ENCODE measurements around the gene NRAP. TPM values are rescaled to one million over a fixed set of nuclear protein-coding genes. Genes with fewer than 3 reads are reported as not detected.

The NRAP gene
- total RNA-seq, 1 experiment from 2014 or later, result not detected

DNA sequence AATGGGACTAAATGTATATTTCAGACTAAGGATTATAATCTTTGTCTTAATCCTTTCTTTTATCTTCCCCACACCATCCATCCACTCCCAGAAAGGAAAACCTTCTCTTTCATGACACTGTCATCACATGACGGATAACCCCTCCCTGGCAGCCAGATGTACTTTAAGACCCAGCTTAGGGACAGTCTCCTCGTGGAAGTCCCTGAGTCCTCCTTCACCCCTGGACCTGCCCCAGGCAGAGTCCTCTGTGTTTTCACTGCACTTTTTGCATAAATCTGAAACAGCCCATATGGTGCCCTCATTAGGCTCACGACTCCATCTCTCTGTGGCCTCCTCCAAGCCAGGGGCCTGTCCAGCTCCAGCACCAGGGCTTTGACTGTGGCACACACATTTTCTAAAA lies 16.0 kb downstream of the NRAP start:
- Mint-ChIP-seq H3K36me3 (ENCODE audit: insufficient read depth, unreplicated experiment) (no peaks in the 10 kb centered on the region), H3K27me3 (ENCODE audit: unreplicated experiment) (peaks cover 82% of the 10 kb centered on the region), H3K9me3 (ENCODE audit: low read depth, unreplicated experiment) (no peaks in the 10 kb centered on the region), H3K4me1 (ENCODE audit: low read depth, unreplicated experiment) (no peaks in the 10 kb centered on the region), H3K4me3 (ENCODE audit: low read depth, unreplicated experiment) (no peak overlapping the region), H3K27ac (ENCODE audit: unreplicated experiment) (no peak overlapping the region)
- no TSS peak for BruUV-seq (replicated peaks)
- intact Hi-C loops (cut with micrococcal nuclease; ENCODE audit: unreplicated experiment), result no loop called here
- TF ChIP-seq, protein P1, sequence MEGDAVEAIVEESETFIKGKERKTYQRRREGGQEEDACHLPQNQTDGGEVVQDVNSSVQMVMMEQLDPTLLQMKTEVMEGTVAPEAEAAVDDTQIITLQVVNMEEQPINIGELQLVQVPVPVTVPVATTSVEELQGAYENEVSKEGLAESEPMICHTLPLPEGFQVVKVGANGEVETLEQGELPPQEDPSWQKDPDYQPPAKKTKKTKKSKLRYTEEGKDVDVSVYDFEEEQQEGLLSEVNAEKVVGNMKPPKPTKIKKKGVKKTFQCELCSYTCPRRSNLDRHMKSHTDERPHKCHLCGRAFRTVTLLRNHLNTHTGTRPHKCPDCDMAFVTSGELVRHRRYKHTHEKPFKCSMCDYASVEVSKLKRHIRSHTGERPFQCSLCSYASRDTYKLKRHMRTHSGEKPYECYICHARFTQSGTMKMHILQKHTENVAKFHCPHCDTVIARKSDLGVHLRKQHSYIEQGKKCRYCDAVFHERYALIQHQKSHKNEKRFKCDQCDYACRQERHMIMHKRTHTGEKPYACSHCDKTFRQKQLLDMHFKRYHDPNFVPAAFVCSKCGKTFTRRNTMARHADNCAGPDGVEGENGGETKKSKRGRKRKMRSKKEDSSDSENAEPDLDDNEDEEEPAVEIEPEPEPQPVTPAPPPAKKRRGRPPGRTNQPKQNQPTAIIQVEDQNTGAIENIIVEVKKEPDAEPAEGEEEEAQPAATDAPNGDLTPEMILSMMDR (IDR thresholded peaks at IDR 0.05; ENCODE audit: unreplicated experiment), result no peak
- no peak for DNase-seq
- CTCF ChIA-PET, result no interaction called here

DNA sequence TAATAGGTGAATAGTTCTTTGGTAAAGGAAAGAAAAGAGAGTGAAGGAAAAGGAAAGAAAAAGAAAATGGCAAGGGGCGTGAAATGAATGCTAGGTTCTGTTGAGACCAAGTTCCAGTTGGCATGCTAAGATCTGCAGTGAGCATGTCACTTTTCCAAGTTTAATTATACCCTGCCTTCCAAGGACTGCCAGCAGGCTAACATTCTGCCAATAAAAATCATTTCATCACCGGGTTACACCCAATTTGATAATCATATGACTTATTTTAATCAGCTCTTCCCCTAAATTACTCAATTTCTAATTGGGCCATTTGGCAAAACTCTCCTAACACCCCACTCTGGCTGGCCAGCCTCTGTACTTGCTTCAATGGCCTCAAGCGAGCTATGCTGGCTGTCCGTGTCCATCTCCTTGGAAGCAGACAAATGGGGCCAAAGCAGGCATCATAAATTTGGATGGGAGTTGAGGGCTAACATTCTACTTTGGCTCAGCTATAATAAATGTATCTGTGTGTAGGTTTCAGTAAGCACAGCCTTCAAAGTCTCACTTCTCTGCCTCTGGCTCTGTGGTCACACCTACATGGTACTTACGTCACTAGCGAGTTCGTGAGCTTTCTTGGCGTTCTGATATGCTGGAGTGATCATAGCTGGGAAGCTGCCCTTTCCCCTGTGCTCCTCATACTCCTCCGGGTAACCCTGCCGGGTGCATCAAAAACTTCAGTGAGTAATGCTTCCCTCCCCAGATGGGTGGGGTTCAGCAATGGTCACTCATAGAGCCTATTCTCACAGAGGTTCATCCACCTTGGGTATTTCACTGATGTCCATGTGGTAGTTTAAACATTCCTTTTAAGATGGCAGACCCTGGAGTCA lies 17.3 kb downstream of the NRAP start:
- Mint-ChIP-seq H3K27me3 (ENCODE audit: unreplicated experiment) (peaks cover 80% of the 10 kb centered on the region), H3K36me3 (ENCODE audit: insufficient read depth, unreplicated experiment) (no peaks in the 10 kb centered on the region), H3K27ac (ENCODE audit: unreplicated experiment) (no peak overlapping the region), H3K4me1 (ENCODE audit: low read depth, unreplicated experiment) (no peaks in the 10 kb centered on the region), H3K9me3 (ENCODE audit: low read depth, unreplicated experiment) (no peaks in the 10 kb centered on the region), H3K4me3 (ENCODE audit: low read depth, unreplicated experiment) (no peak overlapping the region)
- intact Hi-C loops (cut with micrococcal nuclease; ENCODE audit: unreplicated experiment), result no loop called here
- CTCF ChIA-PET, result no interaction called here
- no TSS peak for BruUV-seq (replicated peaks)
- TF ChIP-seq, protein P1 (IDR thresholded peaks at IDR 0.05; ENCODE audit: unreplicated experiment), result no peak
- DNase-seq, result no peak

DNA sequence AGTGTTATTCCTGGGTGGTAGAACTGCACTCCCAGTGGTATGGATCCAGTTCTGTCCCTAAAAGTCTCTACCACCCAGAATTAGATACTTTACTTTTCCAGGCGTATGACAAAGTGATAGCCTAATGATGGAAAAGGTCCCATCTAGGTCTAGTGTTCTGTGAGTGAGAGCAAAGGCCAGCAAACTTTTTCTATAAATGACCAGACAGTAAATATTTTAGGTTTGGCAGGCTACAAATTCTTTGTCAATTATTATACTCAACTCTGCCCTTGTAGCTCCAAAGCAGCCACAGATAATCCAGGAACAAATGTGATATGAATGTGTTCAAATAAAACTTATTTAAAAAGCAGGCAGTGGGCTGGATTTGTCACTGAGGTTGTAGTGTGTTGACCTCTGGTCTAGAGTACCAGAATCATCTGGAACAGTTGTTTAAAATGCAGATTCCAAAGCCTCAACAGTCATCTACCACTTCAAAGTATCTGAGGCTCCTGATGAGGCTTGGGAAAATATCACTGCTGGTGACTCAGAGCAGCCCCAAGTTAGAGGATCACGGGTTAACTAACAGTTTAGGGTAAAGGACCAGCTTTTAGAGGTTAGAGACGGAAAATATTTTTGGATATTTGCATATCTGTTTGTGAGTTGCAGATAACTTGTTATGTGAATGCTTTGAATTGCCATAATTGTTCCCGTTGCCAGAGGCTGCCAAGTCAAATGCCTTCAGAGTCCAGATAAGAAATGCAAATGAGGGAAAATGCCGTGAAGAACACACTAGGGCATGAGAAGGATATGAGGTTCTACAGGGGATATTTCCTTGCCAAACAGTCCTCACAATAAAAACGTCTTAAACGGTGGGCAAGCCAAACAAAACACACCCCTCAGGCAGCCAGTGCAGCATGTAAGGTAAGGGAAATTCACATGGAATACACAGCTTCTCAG lies 19.4 kb downstream of the NRAP start:
- TF ChIP-seq, protein P1 (IDR thresholded peaks at IDR 0.05; ENCODE audit: unreplicated experiment), result no peak
- intact Hi-C loops (cut with micrococcal nuclease; ENCODE audit: unreplicated experiment), result no loop called here
- DNase-seq, result no peak
- BruUV-seq (replicated peaks), result no TSS peak
- Mint-ChIP-seq H3K4me1 (ENCODE audit: low read depth, unreplicated experiment) (no peaks in the 10 kb centered on the region), H3K27me3 (ENCODE audit: unreplicated experiment) (peaks cover 84% of the 10 kb centered on the region), H3K27ac (ENCODE audit: unreplicated experiment) (no peak overlapping the region), H3K36me3 (ENCODE audit: insufficient read depth, unreplicated experiment) (no peaks in the 10 kb centered on the region), H3K4me3 (ENCODE audit: low read depth, unreplicated experiment) (no peak overlapping the region), H3K9me3 (ENCODE audit: low read depth, unreplicated experiment) (no peaks in the 10 kb centered on the region)
- CTCF ChIA-PET, result no interaction called here

DNA sequence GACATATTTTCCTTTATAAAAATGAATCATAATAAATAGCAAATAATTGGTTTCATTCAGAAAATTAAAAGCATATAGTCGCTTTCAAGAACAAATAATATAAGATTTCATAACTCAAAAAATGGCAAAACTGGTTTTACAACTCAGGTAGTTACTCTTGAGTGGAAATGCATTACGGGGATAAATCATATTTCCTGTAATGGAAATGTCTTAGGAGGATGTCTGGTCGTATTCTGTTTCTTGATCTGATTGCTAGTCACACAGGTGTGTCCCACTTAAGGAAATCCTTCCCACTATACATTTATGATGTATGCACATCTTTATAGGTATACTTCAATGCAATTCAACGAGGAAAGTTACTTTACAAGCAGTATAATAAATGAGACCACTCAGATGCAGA lies 20.7 kb downstream of the NRAP start:
- H3K4me1 Mint-ChIP-seq (ENCODE audit: low read depth, unreplicated experiment), result no peaks in the 10 kb centered on the region
- no peak overlapping the region for H3K4me3 Mint-ChIP-seq (ENCODE audit: low read depth, unreplicated experiment)
- no peak overlapping the region for H3K27ac Mint-ChIP-seq (ENCODE audit: unreplicated experiment)
- H3K27me3 Mint-ChIP-seq (ENCODE audit: unreplicated experiment), result peaks cover 76% of the 10 kb centered on the region
- intact Hi-C loops (cut with micrococcal nuclease; ENCODE audit: unreplicated experiment), result no loop called here
- DNase-seq, result no peak
- TF ChIP-seq, protein P1 (IDR thresholded peaks at IDR 0.05; ENCODE audit: unreplicated experiment), result no peak
- no peaks in the 10 kb centered on the region for H3K36me3 Mint-ChIP-seq (ENCODE audit: insufficient read depth, unreplicated experiment)
- BruUV-seq (replicated peaks), result no TSS peak
- H3K9me3 Mint-ChIP-seq (ENCODE audit: low read depth, unreplicated experiment), result no peaks in the 10 kb centered on the region
- CTCF ChIA-PET, result no interaction called here
